HepG2 (cell line): ENCODE results near the gene SETD1B. TPM values are rescaled to one million over a fixed set of nuclear protein-coding genes. Genes with fewer than 3 reads are reported as not detected.

ENCODE experiments used
- AKAP8 ChIP-seq: sonication (generic); formaldehyde crosslinking; IDR thresholded peaks from 2 replicates; pipeline ENCODE4 v1.5.1; 2020; ENCODE audit warnings: mild to moderate bottlenecking, missing genetic modification reagents
- CEBPG ChIP-seq: IDR thresholded peaks from 2 replicates; pipeline ENCODE4 v1.6.1; 2016
- CERS6 ChIP-seq: sonication (generic); formaldehyde crosslinking; IDR thresholded peaks from 2 replicates; pipeline ENCODE4 v1.5.0; 2020; ENCODE audit warnings: missing genetic modification reagents
- ERF ChIP-seq: IDR thresholded peaks from 2 replicates; pipeline ENCODE4 v1.6.1; 2018; ENCODE audit warnings: missing biosample characterization, missing genetic modification reagents
- FOSL2 ChIP-seq: sonication (generic); formaldehyde crosslinking; IDR thresholded peaks from 2 replicates; pipeline ENCODE4 v1.4.0; 2020; ENCODE audit warnings: missing genetic modification reagents
- HNF4A ChIP-seq: sonication (generic); formaldehyde crosslinking; IDR thresholded peaks from 2 replicates; pipeline ENCODE4 v1.4.0; 2020; ENCODE audit warnings: missing genetic modification reagents
- MIER2 ChIP-seq: IDR thresholded peaks from 2 replicates; pipeline ENCODE4 v1.6.1; 2016; ENCODE audit warnings: missing biosample characterization, missing genetic modification reagents
- RFXAP ChIP-seq: sonication (generic); formaldehyde crosslinking; IDR thresholded peaks from 2 replicates; pipeline ENCODE4 v1.4.0; 2020; ENCODE audit warnings: missing genetic modification reagents, borderline replicate concordance
- SALL2 ChIP-seq: sonication (generic); formaldehyde crosslinking; IDR thresholded peaks from 2 replicates; pipeline ENCODE4 v1.8.1; 2023; ENCODE audit warnings: mild to moderate bottlenecking, missing genetic modification reagents, inconsistent platforms
- SOX5 ChIP-seq: IDR thresholded peaks from 2 replicates; pipeline ENCODE4 v1.6.1; 2016; ENCODE audit warnings: borderline replicate concordance
- STAT6 ChIP-seq: sonication (generic); formaldehyde crosslinking; IDR thresholded peaks from 2 replicates; pipeline ENCODE4 v1.4.0; 2020; ENCODE audit warnings: missing genetic modification reagents, mild to moderate bottlenecking, borderline replicate concordance
- TAF1 ChIP-seq: sonication (generic); formaldehyde crosslinking; IDR thresholded peaks from 2 replicates; pipeline ENCODE4 v1.4.0; 2020; ENCODE audit warnings: missing genetic modification reagents
- TCF7 ChIP-seq: sonication (generic); IDR thresholded peaks from 2 replicates; pipeline ENCODE4 v1.6.1; 2016; ENCODE audit warnings: antibody characterized with exemption, low read depth
- TSC22D2 ChIP-seq: sonication (generic); formaldehyde crosslinking; IDR thresholded peaks from 2 replicates; pipeline ENCODE4 v1.5.1; 2020; ENCODE audit warnings: missing genetic modification reagents, mild to moderate bottlenecking, borderline replicate concordance
- ZNF329 ChIP-seq: sonication (generic); formaldehyde crosslinking; IDR thresholded peaks from 2 replicates; pipeline ENCODE4 v1.9.0; 2021; ENCODE audit warnings: low read depth, mild to moderate bottlenecking, missing genetic modification reagents
- ZNF770 ChIP-seq: sonication (generic); formaldehyde crosslinking; IDR thresholded peaks from 2 replicates; pipeline ENCODE4 v1.5.0; 2020; ENCODE audit warnings: mild to moderate bottlenecking, missing genetic modification reagents
- ZNF841 ChIP-seq: sonication (generic); formaldehyde crosslinking; IDR thresholded peaks from 2 replicates; pipeline ENCODE4 v1.8.1; 2023; ENCODE audit warnings: missing genetic modification reagents, borderline replicate concordance
- polyA plus RNA-seq, 8 experiments: library from polyadenylated mRNA; depleted of rRNA in 3 of 8; stranded (reverse) in 7 of 8; unstranded in 1 of 8; fragments of >200 nt; fragmentation: Illumina TruSeq in 4 of 8; extraction: Trizol in 4 of 8; gene quantifications; 2 replicates each; pipeline versions ENCODE4 v1.2.1 to v1.2.3, GENCODE V29; 2011 to 2016; ENCODE audit warnings: low read depth in 4 of 8, missing spikeins in 1 of 8, mixed read lengths in 1 of 8; ENCODE audit not compliant: insufficient read depth in 1 of 8
- total RNA-seq, 5 experiments: library from RNA; depleted of rRNA; stranded (reverse); fragments of >200 nt; fragmentation: Illumina TruSeq; extraction: Trizol; gene quantifications; 2 replicates each; pipeline ENCODE4 v1.2.3, GENCODE V29; 2016; ENCODE audit warnings: low read depth in 1 of 5
- TF ChIP-seq, protein P1 (sequence below), 2 experiments: sonication (generic) in 1 of 2; formaldehyde crosslinking in 1 of 2; IDR thresholded peaks; 2 replicates each; pipeline versions ENCODE4 v1.6.1 to v1.9.0; 2014 to 2022; ENCODE audit warnings: antibody characterized with exemption in 1 of 2, borderline replicate concordance in 1 of 2, inconsistent platforms in 1 of 2, low read depth in 1 of 2, missing genetic modification reagents in 1 of 2

Gene SETD1B
- total and polyA plus RNA-seq, 2 of the 13 experiments (the other 11 are each of a cell fraction or from before 2014, with no cell fraction given): 1.1 to 1.4 TPM

GRCh38 chr12:121773011-121773777 is 30.6 kb upstream of the SETD1B start (continued):
- TF ChIP-seq, protein P1, sequence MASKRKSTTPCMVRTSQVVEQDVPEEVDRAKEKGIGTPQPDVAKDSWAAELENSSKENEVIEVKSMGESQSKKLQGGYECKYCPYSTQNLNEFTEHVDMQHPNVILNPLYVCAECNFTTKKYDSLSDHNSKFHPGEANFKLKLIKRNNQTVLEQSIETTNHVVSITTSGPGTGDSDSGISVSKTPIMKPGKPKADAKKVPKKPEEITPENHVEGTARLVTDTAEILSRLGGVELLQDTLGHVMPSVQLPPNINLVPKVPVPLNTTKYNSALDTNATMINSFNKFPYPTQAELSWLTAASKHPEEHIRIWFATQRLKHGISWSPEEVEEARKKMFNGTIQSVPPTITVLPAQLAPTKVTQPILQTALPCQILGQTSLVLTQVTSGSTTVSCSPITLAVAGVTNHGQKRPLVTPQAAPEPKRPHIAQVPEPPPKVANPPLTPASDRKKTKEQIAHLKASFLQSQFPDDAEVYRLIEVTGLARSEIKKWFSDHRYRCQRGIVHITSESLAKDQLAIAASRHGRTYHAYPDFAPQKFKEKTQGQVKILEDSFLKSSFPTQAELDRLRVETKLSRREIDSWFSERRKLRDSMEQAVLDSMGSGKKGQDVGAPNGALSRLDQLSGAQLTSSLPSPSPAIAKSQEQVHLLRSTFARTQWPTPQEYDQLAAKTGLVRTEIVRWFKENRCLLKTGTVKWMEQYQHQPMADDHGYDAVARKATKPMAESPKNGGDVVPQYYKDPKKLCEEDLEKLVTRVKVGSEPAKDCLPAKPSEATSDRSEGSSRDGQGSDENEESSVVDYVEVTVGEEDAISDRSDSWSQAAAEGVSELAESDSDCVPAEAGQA (IDR thresholded peaks at IDR 0.05; ENCODE audit: low read depth): no peak
- TF ChIP-seq, protein P1 (CRISPR knock-in tag; IDR thresholded peaks at IDR 0.05; ENCODE audit: borderline replicate concordance): no peak
- no peak for TF ChIP-seq STAT6
- peak; percentile 32; the same call in 1 of the 2 replicates for TF ChIP-seq FOSL2 (CRISPR knock-in tag)
- 0 out of 2 replicates have a peak, but pooled peaks have one; percentile 33 for TF ChIP-seq TSC22D2 (CRISPR knock-in tag)
- no peak for TF ChIP-seq ZNF770 (CRISPR knock-in tag)
- no peak for TF ChIP-seq SOX5
- no peak for TF ChIP-seq TCF7
- TF ChIP-seq TAF1 (CRISPR knock-in tag): no peak
- no peak for TF ChIP-seq RFXAP
- 0 out of 2 replicates have a peak, but pooled peaks have one; percentile 5 for TF ChIP-seq CEBPG (CRISPR knock-in tag)
- TF ChIP-seq HNF4A (CRISPR knock-in tag): no peak
- peak; percentile 58; the same call in 1 of the 2 replicates for TF ChIP-seq MIER2
- TF ChIP-seq ZNF329: no peak
- no peak for TF ChIP-seq SALL2 (CRISPR knock-in tag)
- no peak for TF ChIP-seq CERS6
- no peak for TF ChIP-seq AKAP8 (CRISPR knock-in tag)
- TF ChIP-seq ZNF841 (CRISPR knock-in tag): no peak
- TF ChIP-seq ERF (CRISPR knock-in tag): peak; percentile 69
